WI38 (cell line): ENCODE measurements around the gene FANCM.

ENCODE experiments used
- H3K4me3 ChIP-seq: 2 replicates; pipeline ENCODE4 v1.5.1; 2011; ENCODE audit warnings: low read depth, mild to moderate bottlenecking, control low read depth, low read length
- CTCF ChIP-seq: IDR thresholded peaks from 2 replicates; pipeline ENCODE4 v1.5.1; 2012; ENCODE audit warnings: low read depth, mild to moderate bottlenecking, control low read depth, low read length

Gene FANCM

GRCh38 chr14:45144658-45145057, 8.9 kb downstream of the FANCM start:
- TF ChIP-seq CTCF = no peak
- no peak overlapping the region for H3K4me3 ChIP-seq

GRCh38 chr14:45145214-45145613, 9.5 kb downstream of the FANCM start:
- H3K4me3 ChIP-seq = no peak overlapping the region

GRCh38 chr14:45149602-45150001, 13.9 kb downstream of the FANCM start:
- H3K4me3 ChIP-seq = no peak overlapping the region
- TF ChIP-seq CTCF = no peak

More at GRCh38 chr14:45145214-45145613, 9.5 kb downstream of the FANCM start:
- no peak for TF ChIP-seq CTCF

GRCh38 chr14:45150386-45150890, 14.7 kb downstream of the FANCM start:
- H3K4me3 ChIP-seq = no peak overlapping the region
- TF ChIP-seq CTCF = no peak

- H3K4me3 ChIP-seq = no peak overlapping the region
- no peak for TF ChIP-seq CTCF
These were observed 20.3 kb downstream of the FANCM start for GRCh38 chr14:45156067-45156466.

- TF ChIP-seq CTCF = no peak
- H3K4me3 ChIP-seq = no peak overlapping the region
These were observed 34.2 kb downstream of the FANCM start for GRCh38 chr14:45169906-45170305.

- TF ChIP-seq CTCF = no peak
These were observed 41.3 kb downstream of the FANCM start for GRCh38 chr14:45177076-45177475.

More at GRCh38 chr14:45177076-45177475, 41.3 kb downstream of the FANCM start:
- H3K4me3 ChIP-seq = no peak overlapping the region
